ENCODE measurements around the gene POC1A.

Gene POC1A

DNA sequence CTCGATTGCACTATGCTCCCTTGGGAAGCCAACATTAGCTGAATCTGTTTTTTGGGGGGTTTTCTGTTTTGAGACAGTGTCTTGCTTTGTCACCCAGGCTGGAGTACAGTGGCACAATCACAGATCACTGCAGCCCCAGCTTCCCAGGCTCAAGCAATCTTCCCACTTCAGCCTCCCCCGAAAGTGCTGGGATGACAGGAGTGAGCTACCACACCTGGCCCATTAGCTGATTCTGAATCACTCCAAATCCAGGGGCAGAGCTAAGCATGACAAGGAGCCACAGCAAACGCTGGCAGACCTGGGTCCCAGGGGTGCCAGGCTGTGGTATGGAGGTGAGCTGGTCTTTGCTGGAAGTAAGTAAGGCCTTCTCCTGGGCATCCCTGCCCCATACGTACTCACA is 18.9 kb downstream of the POC1A start (continued):
- TF ChIP-seq, protein P1, sequence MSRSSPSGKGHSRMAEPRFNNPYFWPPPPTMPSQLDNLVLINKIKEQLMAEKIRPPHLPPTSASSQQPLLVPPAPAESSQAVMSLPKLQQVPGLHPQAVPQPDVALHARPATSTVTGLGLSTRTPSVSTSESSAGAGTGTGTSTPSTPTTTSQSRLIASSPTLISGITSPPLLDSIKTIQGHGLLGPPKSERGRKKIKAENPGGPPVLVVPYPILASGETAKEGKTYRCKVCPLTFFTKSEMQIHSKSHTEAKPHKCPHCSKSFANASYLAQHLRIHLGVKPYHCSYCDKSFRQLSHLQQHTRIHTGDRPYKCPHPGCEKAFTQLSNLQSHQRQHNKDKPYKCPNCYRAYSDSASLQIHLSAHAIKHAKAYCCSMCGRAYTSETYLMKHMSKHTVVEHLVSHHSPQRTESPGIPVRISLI (tag by site-specific recombination; IDR thresholded peaks at IDR 0.05) = no peak
- TF ChIP-seq, protein P2, sequence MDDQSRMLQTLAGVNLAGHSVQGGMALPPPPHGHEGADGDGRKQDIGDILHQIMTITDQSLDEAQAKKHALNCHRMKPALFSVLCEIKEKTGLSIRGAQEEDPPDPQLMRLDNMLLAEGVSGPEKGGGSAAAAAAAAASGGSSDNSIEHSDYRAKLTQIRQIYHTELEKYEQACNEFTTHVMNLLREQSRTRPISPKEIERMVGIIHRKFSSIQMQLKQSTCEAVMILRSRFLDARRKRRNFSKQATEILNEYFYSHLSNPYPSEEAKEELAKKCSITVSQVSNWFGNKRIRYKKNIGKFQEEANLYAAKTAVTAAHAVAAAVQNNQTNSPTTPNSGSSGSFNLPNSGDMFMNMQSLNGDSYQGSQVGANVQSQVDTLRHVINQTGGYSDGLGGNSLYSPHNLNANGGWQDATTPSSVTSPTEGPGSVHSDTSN (CRISPR knock-in tag; IDR thresholded peaks at IDR 0.05) = no peak
- TF ChIP-seq ZSCAN30 (tag by site-specific recombination; IDR thresholded peaks at IDR 0.05) (no peak), ZIC2 (tag by site-specific recombination; IDR thresholded peaks at IDR 0.05) (no peak), ZNF157 (tag by site-specific recombination; IDR thresholded peaks at IDR 0.05) (no peak)
- TF ChIP-seq, protein P3, sequence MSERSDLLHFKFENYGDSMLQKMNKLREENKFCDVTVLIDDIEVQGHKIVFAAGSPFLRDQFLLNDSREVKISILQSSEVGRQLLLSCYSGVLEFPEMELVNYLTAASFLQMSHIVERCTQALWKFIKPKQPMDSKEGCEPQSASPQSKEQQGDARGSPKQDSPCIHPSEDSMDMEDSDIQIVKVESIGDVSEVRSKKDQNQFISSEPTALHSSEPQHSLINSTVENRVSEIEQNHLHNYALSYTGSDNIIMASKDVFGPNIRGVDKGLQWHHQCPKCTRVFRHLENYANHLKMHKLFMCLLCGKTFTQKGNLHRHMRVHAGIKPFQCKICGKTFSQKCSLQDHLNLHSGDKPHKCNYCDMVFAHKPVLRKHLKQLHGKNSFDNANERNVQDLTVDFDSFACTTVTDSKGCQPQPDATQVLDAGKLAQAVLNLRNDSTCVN (tag by site-specific recombination; optimal IDR thresholded peaks at IDR 0.05) = no peak

DNA sequence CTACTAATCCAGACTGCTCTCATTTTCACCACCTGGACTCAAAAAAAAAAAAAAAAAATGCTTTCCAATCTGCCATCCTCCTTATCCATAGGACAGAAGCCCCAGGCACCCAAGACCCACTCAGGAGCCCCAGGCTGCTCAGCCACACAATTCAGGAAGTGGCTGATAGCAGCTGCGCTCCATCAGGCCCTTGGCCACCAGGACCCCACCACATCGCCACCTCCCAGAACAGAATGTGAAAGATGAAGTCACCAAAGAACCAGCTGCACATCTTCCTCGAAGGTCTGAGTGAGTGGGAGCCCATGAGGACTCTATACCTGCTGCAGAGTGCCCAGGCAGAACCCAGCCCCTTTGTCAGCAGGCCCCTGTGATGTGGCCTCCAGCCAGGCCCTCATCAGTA is 19.5 kb downstream of the POC1A start:
- Histone ChIP-seq H3K4me3 (ENCODE audit: low read depth, low read length) (no peak overlapping the region), H3K9me3 (ENCODE audit: control insufficient read depth, insufficient read depth, low read depth, low read length) (no peaks in the 10 kb centered on the region), H3K36me3 (ENCODE audit: control insufficient read depth in 2 of 2, insufficient read depth in 1 of 2, low read length in 2 of 2) (peaks cover 0 to 71% of the 10 kb centered on the region in 2 experiments; a peak in 2 of 3 replicates), H3K27ac (ENCODE audit: extremely low read depth, low read depth, low read length) (no peak overlapping the region), H3K4me1 (ENCODE audit: control insufficient read depth, insufficient read depth, low read length) (no peaks in the 10 kb centered on the region)
- TF ChIP-seq ZNF302 (tag by site-specific recombination; IDR thresholded peaks at IDR 0.05; ENCODE audit: low read depth) = no peak
- TF ChIP-seq, protein P4, sequence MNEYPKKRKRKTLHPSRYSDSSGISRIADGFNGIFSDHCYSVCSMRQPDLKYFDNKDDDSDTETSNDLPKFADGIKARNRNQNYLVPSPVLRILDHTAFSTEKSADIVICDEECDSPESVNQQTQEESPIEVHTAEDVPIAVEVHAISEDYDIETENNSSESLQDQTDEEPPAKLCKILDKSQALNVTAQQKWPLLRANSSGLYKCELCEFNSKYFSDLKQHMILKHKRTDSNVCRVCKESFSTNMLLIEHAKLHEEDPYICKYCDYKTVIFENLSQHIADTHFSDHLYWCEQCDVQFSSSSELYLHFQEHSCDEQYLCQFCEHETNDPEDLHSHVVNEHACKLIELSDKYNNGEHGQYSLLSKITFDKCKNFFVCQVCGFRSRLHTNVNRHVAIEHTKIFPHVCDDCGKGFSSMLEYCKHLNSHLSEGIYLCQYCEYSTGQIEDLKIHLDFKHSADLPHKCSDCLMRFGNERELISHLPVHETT (tag by site-specific recombination; IDR thresholded peaks at IDR 0.05) = no peak
- TF ChIP-seq, protein P5, sequence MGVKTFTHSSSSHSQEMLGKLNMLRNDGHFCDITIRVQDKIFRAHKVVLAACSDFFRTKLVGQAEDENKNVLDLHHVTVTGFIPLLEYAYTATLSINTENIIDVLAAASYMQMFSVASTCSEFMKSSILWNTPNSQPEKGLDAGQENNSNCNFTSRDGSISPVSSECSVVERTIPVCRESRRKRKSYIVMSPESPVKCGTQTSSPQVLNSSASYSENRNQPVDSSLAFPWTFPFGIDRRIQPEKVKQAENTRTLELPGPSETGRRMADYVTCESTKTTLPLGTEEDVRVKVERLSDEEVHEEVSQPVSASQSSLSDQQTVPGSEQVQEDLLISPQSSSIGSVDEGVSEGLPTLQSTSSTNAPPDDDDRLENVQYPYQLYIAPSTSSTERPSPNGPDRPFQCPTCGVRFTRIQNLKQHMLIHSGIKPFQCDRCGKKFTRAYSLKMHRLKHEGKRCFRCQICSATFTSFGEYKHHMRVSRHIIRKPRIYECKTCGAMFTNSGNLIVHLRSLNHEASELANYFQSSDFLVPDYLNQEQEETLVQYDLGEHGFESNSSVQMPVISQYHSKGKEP (tag by site-specific recombination; IDR thresholded peaks at IDR 0.05) = no peak
- no peak for TF ChIP-seq ZBTB7A (tag by site-specific recombination; IDR thresholded peaks at IDR 0.05; ENCODE audit: low read depth)
- TF ChIP-seq HOXA7 (CRISPR knock-in tag; IDR thresholded peaks at IDR 0.05; ENCODE audit: borderline replicate concordance) = no peak
- TF ChIP-seq ZNF221 (tag by site-specific recombination; IDR thresholded peaks at IDR 0.05; ENCODE audit: borderline replicate concordance) = no peak
- no peak for TF ChIP-seq ZNF777 (tag by site-specific recombination; IDR thresholded peaks at IDR 0.05; ENCODE audit: borderline replicate concordance)
- no peak for TF ChIP-seq YY2 (tag by site-specific recombination; IDR thresholded peaks at IDR 0.05)
- TF ChIP-seq, protein P6, sequence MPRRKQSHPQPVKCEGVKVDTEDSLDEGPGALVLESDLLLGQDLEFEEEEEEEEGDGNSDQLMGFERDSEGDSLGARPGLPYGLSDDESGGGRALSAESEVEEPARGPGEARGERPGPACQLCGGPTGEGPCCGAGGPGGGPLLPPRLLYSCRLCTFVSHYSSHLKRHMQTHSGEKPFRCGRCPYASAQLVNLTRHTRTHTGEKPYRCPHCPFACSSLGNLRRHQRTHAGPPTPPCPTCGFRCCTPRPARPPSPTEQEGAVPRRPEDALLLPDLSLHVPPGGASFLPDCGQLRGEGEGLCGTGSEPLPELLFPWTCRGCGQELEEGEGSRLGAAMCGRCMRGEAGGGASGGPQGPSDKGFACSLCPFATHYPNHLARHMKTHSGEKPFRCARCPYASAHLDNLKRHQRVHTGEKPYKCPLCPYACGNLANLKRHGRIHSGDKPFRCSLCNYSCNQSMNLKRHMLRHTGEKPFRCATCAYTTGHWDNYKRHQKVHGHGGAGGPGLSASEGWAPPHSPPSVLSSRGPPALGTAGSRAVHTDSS (tag by site-specific recombination; IDR thresholded peaks at IDR 0.05) = no peak
- no peak for TF ChIP-seq ZNF596 (tag by site-specific recombination; IDR thresholded peaks at IDR 0.05)
- TF ChIP-seq ZNF837 (tag by site-specific recombination; IDR thresholded peaks at IDR 0.05) = no peak
- TF ChIP-seq, protein P7, sequence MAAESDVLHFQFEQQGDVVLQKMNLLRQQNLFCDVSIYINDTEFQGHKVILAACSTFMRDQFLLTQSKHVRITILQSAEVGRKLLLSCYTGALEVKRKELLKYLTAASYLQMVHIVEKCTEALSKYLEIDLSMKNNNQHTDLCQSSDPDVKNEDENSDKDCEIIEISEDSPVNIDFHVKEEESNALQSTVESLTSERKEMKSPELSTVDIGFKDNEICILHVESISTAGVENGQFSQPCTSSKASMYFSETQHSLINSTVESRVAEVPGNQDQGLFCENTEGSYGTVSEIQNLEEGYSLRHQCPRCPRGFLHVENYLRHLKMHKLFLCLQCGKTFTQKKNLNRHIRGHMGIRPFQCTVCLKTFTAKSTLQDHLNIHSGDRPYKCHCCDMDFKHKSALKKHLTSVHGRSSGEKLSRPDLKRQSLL (tag by site-specific recombination; IDR thresholded peaks at IDR 0.05) = no peak
- no peak for TF ChIP-seq ZNF76 (tag by site-specific recombination; IDR thresholded peaks at IDR 0.05; ENCODE audit: borderline replicate concordance, low read depth)
- no peak for TF ChIP-seq ZNF677 (tag by site-specific recombination; IDR thresholded peaks at IDR 0.05)
- TF ChIP-seq KLF16 (tag by site-specific recombination; IDR thresholded peaks at IDR 0.05) = no peak
- TF ChIP-seq ZNF544 (tag by site-specific recombination; IDR thresholded peaks at IDR 0.05) = no peak
- TF ChIP-seq ZEB2 (tag by site-specific recombination; IDR thresholded peaks at IDR 0.05) = no peak
- no peak for TF ChIP-seq ZNF560 (tag by site-specific recombination; IDR thresholded peaks at IDR 0.05; ENCODE audit: borderline replicate concordance)
- CTCF ChIA-PET = interaction anchor here (0.6 kb wide), 1 partner anchor 12 kb away, joined by 3 read pairs; no protein-coding TSS in a partner anchor
- POLR2A ChIA-PET = no interaction called here

All from HEK293 (cell line).